Measurements from ENCODE around the gene YRDC. TPM values are rescaled to one million over a fixed set of nuclear protein-coding genes. Genes with fewer than 3 reads are reported as not detected.

YRDC gene
- total and polyA plus RNA-seq, 9 of the 15 experiments (the other 6 are each of a cell fraction or from before 2014, with no cell fraction given) = 11.1 to 58.5 (median 49.8) TPM

DNA sequence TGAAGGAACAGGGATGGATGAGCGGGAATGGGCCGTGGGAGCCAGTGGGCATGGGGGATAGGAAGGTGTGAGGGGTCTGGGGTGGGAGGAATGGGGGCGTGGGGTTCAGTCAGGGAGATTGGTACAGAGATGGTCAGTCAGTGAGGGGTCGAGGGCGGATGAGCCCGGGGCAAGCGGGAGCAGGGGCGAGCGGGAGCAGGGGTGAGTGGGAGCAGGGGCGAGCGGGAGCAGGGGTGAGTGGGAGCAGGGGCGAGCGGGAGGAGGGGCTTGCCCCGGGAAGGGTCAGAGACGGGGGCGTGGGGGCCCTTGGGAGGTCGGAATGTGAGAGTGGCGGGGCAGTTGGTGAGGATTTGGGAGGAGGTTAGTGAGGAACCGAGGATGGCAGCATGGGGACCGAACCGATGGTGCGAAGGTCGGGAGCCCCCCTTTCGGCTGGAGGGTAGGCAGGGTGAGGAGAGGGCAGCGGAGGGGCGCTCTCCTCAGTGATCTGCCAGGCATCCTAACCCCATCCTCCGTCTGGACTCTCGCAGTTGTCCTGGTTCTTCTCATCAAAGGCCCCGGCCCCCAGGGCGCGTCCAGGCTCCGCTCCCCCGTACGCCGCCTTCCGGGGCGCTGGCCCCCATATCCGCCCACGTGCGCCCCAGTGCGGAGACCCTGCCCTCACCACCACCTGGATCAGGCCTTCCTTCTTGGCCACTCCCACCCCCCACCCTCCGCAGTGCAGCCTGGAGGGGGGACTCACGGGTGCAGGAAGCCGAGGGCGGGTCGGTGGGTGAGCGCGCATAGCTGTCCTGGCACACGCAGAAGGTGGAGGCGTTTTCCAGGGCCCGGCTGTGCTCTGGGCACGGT lies 54.3 kb downstream of the YRDC start:
- H3K79me2 ChIP-seq (ENCODE audit: control insufficient read depth, insufficient read depth, low read length) = no peaks in the 10 kb centered on the region
- peaks cover 5% of the 10 kb centered on the region; the same call in 1 of the 2 replicates for H4K20me1 ChIP-seq (replicated peaks; ENCODE audit: control insufficient read depth, insufficient read depth, low read length)
- in situ Hi-C loops (cut with MboI) = no loop called here
- no peaks in the 10 kb centered on the region for H3K9me3 ChIP-seq (replicated peaks; ENCODE audit: control insufficient read depth, insufficient read depth, low read depth, low read length)
- H3K27ac ChIP-seq (ENCODE audit: extremely low read depth, low read depth, low read length) = no peak overlapping the region
- FAIRE-seq = no peak
- no TSS peak for BruUV-seq (replicated peaks)
- H3K4me2 ChIP-seq (ENCODE audit: insufficient read depth, low read length) = no peak overlapping the region
- POLR2A ChIA-PET = no interaction called here
- intact Hi-C loops (cut with micrococcal nuclease) = no loop called here
- H3K9ac ChIP-seq (ENCODE audit: insufficient read depth in 1 of 2, low read depth in 2 of 2, low read length in 2 of 2) = no peak overlapping the region
- WGBS (ENCODE audit: insufficient coverage, low coverage, missing lambda C conversion rate) = 45% methylated on average over 31 of the region's 52 CpGs
- peaks cover 22 to 39% of the 10 kb centered on the region in 2 experiments for H3K27me3 ChIP-seq (ENCODE audit: control insufficient read depth in 2 of 2, insufficient read depth in 2 of 2, low read length in 2 of 2)
- CTCF ChIA-PET (ENCODE audit: low intra/inter-chr PET ratio) = no interaction called here
- no peak overlapping the region for H2AFZ ChIP-seq (ENCODE audit: low read depth, low read length)
- no peak for ATAC-seq
- H3K4me1 ChIP-seq (replicated peaks in 1 of 2; ENCODE audit: control insufficient read depth in 2 of 2, insufficient read depth in 2 of 2, low read length in 2 of 2) = peaks cover 0 to 12% of the 10 kb centered on the region in 2 experiments; a peak in 2 of 5 replicates
- no peaks in the 10 kb centered on the region for H3K9me1 ChIP-seq (ENCODE audit: control insufficient read depth, insufficient read depth, low read length)
- no peak overlapping the region for H3K4me3 ChIP-seq
- no peaks in the 10 kb centered on the region for H3K36me3 ChIP-seq (ENCODE audit: control insufficient read depth, insufficient read depth, low read length)
- DNase-seq (ENCODE audit: extremely low read depth in 1 of 4, low spot score in 3 of 4) = no peak
- TF ChIP-seq RB1 (IDR thresholded peaks at IDR 0.05; ENCODE audit: low read depth) = no peak
- TF ChIP-seq HNRNPH1 (optimal IDR thresholded peaks at IDR 0.05; ENCODE audit: low read depth, low read length) = no peak
- no peak for TF ChIP-seq SRSF7 (optimal IDR thresholded peaks at IDR 0.05; ENCODE audit: low read depth, low read length)
- no peak for TF ChIP-seq NCOR1 (IDR thresholded peaks at IDR 0.05)
- no peak for TF ChIP-seq HDAC2 (IDR thresholded peaks at IDR 0.05)
- TF ChIP-seq PHTF2 (CRISPR knock-in tag; IDR thresholded peaks at IDR 0.05) = no peak
- no peak for TF ChIP-seq TARDBP (IDR thresholded peaks at IDR 0.05)
- TF ChIP-seq, protein P1, sequence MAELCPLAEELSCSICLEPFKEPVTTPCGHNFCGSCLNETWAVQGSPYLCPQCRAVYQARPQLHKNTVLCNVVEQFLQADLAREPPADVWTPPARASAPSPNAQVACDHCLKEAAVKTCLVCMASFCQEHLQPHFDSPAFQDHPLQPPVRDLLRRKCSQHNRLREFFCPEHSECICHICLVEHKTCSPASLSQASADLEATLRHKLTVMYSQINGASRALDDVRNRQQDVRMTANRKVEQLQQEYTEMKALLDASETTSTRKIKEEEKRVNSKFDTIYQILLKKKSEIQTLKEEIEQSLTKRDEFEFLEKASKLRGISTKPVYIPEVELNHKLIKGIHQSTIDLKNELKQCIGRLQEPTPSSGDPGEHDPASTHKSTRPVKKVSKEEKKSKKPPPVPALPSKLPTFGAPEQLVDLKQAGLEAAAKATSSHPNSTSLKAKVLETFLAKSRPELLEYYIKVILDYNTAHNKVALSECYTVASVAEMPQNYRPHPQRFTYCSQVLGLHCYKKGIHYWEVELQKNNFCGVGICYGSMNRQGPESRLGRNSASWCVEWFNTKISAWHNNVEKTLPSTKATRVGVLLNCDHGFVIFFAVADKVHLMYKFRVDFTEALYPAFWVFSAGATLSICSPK (IDR thresholded peaks at IDR 0.05; ENCODE audit: borderline replicate concordance) = no peak
- TF ChIP-seq KDM4B (IDR thresholded peaks at IDR 0.05; ENCODE audit: borderline replicate concordance in 2 of 2, low read depth in 1 of 2) = no peak
- no peak for TF ChIP-seq KAT2B (IDR thresholded peaks at IDR 0.05; ENCODE audit: low read depth, low read length)
- no peak for TF ChIP-seq CBFA2T3 (IDR thresholded peaks at IDR 0.05)
- no peak for TF ChIP-seq HCFC1 (IDR thresholded peaks at IDR 0.05; ENCODE audit: low read depth, low read length)
- TF ChIP-seq ZC3H11A (IDR thresholded peaks at IDR 0.05; ENCODE audit: low read depth, low read length) = no peak
- TF ChIP-seq SMARCC2 (IDR thresholded peaks at IDR 0.05; ENCODE audit: low read depth) = no peak
